SHP77 (cell line): ENCODE measurements around the gene MIER1.

Source experiments
- DNase-seq, 2 experiments: peaks; one replicate each; lab custom pipeline; 2025; lab: John Stamatoyannopoulos, UW

The MIER1 gene

GRCh38 chr1:66999640-67000400 is 75.0 kb downstream of the MIER1 start:
- DNase-seq, result no peak

- no peak for DNase-seq
Observed at GRCh38 chr1:67001682-67002425, 77.1 kb downstream of the MIER1 start.

- peak; percentile 92 to 94 for DNase-seq
Observed at GRCh38 chr1:67004176-67004575, 79.4 kb downstream of the MIER1 start.

- peak; percentile 37 to 64 for DNase-seq
Observed at GRCh38 chr1:67005068-67005467, 80.3 kb downstream of the MIER1 start.

GRCh38 chr1:67009792-67010191 is 85.0 kb downstream of the MIER1 start:
- no peak for DNase-seq

- no peak for DNase-seq
Observed at GRCh38 chr1:67013573-67013972, 88.8 kb downstream of the MIER1 start.

- DNase-seq, result no peak
Observed at GRCh38 chr1:67018574-67018973, 93.8 kb downstream of the MIER1 start.

GRCh38 chr1:67019121-67019520 is 94.3 kb downstream of the MIER1 start:
- DNase-seq, result no peak

- DNase-seq, result no peak
Observed at GRCh38 chr1:67019600-67020136, 94.9 kb downstream of the MIER1 start.

- no peak for DNase-seq
Observed at GRCh38 chr1:67020304-67020703, 95.5 kb downstream of the MIER1 start.

GRCh38 chr1:67020765-67021164 is 96.0 kb downstream of the MIER1 start:
- no peak for DNase-seq

- no peak for DNase-seq
Observed at GRCh38 chr1:67029472-67029871, 104.7 kb downstream of the MIER1 start.

- no peak for DNase-seq
Observed at GRCh38 chr1:67031121-67031858, 106.5 kb downstream of the MIER1 start.

GRCh38 chr1:67031859-67032247 is 107.1 kb downstream of the MIER1 start:
- no peak for DNase-seq
